ENCODE measurements around the gene ISM1.

Gene ISM1

DNA sequence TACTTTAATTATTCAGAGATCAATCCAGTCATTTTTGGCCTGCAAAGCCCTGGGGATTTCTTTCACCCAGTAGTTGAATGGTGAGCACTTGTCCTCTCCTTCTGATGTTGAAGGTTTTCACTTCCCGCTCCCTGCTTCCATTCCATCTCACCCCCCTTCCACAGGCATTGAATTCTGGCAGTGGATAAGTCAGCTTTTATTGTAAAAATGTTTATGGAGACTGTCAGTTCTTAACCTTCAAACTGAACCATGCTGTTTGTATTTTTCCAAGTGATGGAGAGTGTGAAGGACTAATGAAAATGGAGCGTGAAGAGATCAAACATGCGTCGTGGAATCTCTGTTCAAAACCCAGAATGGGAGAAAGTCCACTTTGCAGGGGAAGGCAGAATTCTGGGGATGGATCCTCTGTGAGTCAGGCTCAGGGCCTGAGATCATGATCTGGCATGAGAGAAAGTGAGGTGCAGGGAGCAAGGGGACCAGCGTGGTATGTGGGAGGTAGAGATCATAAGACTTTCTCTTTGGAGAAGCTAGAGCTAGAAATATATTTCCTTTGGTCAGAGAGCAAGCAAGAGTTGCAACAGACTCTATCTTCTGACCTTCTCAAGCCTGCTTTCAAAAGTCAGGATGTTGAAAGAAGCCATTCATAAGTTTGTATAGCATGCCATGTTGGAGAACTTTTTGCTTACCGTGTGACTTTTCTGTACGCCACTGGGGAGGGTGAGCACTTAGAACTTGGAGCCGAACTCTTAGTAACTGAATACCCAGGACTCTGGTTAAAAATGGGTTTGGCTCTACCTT lies 30.2 kb downstream of the ISM1 start:
- TF ChIP-seq, protein P1, sequence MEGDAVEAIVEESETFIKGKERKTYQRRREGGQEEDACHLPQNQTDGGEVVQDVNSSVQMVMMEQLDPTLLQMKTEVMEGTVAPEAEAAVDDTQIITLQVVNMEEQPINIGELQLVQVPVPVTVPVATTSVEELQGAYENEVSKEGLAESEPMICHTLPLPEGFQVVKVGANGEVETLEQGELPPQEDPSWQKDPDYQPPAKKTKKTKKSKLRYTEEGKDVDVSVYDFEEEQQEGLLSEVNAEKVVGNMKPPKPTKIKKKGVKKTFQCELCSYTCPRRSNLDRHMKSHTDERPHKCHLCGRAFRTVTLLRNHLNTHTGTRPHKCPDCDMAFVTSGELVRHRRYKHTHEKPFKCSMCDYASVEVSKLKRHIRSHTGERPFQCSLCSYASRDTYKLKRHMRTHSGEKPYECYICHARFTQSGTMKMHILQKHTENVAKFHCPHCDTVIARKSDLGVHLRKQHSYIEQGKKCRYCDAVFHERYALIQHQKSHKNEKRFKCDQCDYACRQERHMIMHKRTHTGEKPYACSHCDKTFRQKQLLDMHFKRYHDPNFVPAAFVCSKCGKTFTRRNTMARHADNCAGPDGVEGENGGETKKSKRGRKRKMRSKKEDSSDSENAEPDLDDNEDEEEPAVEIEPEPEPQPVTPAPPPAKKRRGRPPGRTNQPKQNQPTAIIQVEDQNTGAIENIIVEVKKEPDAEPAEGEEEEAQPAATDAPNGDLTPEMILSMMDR (IDR thresholded peaks at IDR 0.05; ENCODE audit: borderline replicate concordance, control extremely low read depth, extremely low read depth, insufficient read depth, missing control alignments), result no peak
- in situ Hi-C loops (cut with MboI; ENCODE audit: low sequenced_read_pairs, unreplicated experiment), result no loop called here
- no peak for DNase-seq (ENCODE audit: low spot score)

DNA sequence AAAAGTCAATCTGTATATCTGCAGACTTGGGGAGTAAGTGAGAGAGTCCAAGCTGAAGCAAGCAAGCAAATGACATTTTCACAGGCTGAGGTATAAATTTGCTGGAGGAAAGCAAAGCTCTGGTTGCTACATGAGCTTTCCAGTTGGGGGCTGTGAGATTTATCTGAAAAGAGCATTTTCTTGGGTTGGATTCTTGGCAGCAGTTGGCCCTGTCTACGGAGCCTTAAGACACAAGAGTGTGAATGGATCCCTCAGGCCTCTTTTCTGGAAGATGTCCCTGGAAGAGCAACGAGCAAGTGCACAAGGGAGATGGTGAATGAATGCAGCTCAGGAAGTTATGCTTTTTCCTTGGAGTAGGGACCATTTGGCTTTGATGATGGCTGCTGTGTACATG lies 30.8 kb downstream of the ISM1 start:
- DNase-seq (ENCODE audit: low spot score), result no peak
- in situ Hi-C loops (cut with MboI; ENCODE audit: low sequenced_read_pairs, unreplicated experiment), result no loop called here
- TF ChIP-seq, protein P1 (IDR thresholded peaks at IDR 0.05; ENCODE audit: borderline replicate concordance, control extremely low read depth, extremely low read depth, insufficient read depth, missing control alignments), result no peak

GRCh38 chr20:13255356-13255755 lies 34.3 kb downstream of the ISM1 start:
- TF ChIP-seq, protein P1 (IDR thresholded peaks at IDR 0.05; ENCODE audit: borderline replicate concordance, control extremely low read depth, extremely low read depth, insufficient read depth, missing control alignments), result no peak
- in situ Hi-C loops (cut with MboI; ENCODE audit: low sequenced_read_pairs, unreplicated experiment), result no loop called here

DNA sequence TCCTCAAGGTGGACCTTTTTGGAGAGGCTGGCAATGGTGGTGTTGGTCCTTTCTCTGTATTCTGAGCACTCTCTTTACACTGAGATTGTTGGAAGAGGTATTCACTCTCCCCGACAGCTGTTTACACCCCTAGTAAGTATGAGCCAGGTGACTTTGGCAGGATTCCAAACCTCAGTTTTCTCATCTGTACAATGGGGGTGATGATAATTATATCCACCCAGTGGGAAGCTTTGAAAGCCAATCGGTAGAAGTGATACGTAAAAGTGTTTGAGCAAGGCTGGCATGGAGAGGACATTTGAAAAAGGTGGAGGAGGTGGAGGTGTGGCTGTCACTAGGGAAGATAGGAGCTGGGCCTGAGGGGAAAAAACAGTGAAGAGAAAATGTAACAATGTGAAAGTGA lies 35.5 kb downstream of the ISM1 start:
- no peak for DNase-seq (ENCODE audit: low spot score)
- TF ChIP-seq, protein P1 (IDR thresholded peaks at IDR 0.05; ENCODE audit: borderline replicate concordance, control extremely low read depth, extremely low read depth, insufficient read depth, missing control alignments), result no peak
- in situ Hi-C loops (cut with MboI; ENCODE audit: low sequenced_read_pairs, unreplicated experiment), result no loop called here

More at GRCh38 chr20:13255356-13255755, 34.3 kb downstream of the ISM1 start:
- no peak for DNase-seq (ENCODE audit: low spot score)

DNA sequence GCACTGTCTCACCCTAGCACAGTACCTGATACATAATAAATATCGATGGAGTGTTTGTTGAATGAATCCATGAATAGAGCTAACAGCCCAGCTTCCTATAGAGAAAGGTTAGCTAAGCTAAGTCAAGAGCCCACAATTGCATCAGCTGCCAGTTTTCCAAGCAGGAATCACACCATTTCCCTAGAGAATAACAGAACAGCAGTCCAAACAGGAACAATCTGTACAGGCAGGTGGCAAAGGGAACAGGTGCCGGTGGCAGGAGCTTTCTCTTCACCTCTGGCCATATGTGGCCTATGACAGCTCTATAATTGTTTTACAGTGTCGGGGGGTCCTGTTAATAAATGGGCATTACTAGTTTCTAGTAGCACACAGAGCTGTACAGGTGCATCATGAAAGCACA lies 38.8 kb downstream of the ISM1 start:
- in situ Hi-C loops (cut with MboI; ENCODE audit: low sequenced_read_pairs, unreplicated experiment), result no loop called here
- no peak for DNase-seq (ENCODE audit: low spot score)
- TF ChIP-seq, protein P1 (IDR thresholded peaks at IDR 0.05; ENCODE audit: borderline replicate concordance, control extremely low read depth, extremely low read depth, insufficient read depth, missing control alignments), result no peak

GRCh38 chr20:13260650-13261279 lies 39.7 kb downstream of the ISM1 start:
- DNase-seq (ENCODE audit: low spot score), result no peak
- in situ Hi-C loops (cut with MboI; ENCODE audit: low sequenced_read_pairs, unreplicated experiment), result no loop called here
- TF ChIP-seq, protein P1 (IDR thresholded peaks at IDR 0.05; ENCODE audit: borderline replicate concordance, control extremely low read depth, extremely low read depth, insufficient read depth, missing control alignments), result no peak

Data from GM13976 (cell line).